Neural progenitor cell (in vitro differentiated cells): ENCODE measurements around the gene SKIC8. TPM values are rescaled to one million over a fixed set of nuclear protein-coding genes. Genes with fewer than 3 reads are reported as not detected.

Experiments
- DNase-seq: peaks from one replicate; pipeline ENCODE4 v3.0.0-alpha.2; 2016; ENCODE audit warnings: low spot score
- H2AFZ ChIP-seq: fragments of 200-600 bp; sonication (generic); replicated peaks from 2 replicates; pipeline ENCODE4 v1.6.1; 2016; ENCODE audit warnings: antibody characterized with exemption
- H3F3A ChIP-seq: fragments of 200-600 bp; sonication (generic); 2 replicates; pipeline ENCODE4 v1.6.1; 2016; ENCODE audit warnings: antibody characterized with exemption, low read depth
- H3K27ac ChIP-seq: fragments of 200-600 bp; sonication (generic); 2 replicates; pipeline ENCODE4 v1.5.1; 2016; ENCODE audit warnings: mild to moderate bottlenecking
- H3K27me3 ChIP-seq: fragments of 200-600 bp; sonication (generic); 2 replicates; pipeline ENCODE4 v1.6.1; 2016; ENCODE audit warnings: mild to moderate bottlenecking, moderate library complexity
- H3K36me3 ChIP-seq: fragments of 200-600 bp; sonication (generic); 2 replicates; pipeline ENCODE4 v1.5.1; 2016
- H3K4me1 ChIP-seq: fragments of 200-600 bp; sonication (generic); 2 replicates; pipeline ENCODE4 v1.6.1; 2016; ENCODE audit warnings: mixed run types
- H3K4me2 ChIP-seq: fragments of 200-600 bp; sonication (generic); 2 replicates; pipeline ENCODE4 v1.6.1; 2016
- H3K4me3 ChIP-seq: fragments of 200-600 bp; sonication (generic); 2 replicates; pipeline ENCODE4 v1.5.1; 2016
- H3K79me2 ChIP-seq: fragments of 200-600 bp; sonication (generic); 2 replicates; pipeline ENCODE4 v1.6.1; 2016; ENCODE audit warnings: low read depth
- H3K9ac ChIP-seq: fragments of 200-600 bp; sonication (generic); 2 replicates; pipeline ENCODE4 v1.6.1; 2016
- H3K9me3 ChIP-seq: fragments of 200-600 bp; sonication (generic); 2 replicates; pipeline ENCODE4 v1.5.1; 2016; ENCODE audit warnings: low read depth
- H4K20me1 ChIP-seq: fragments of 200-600 bp; sonication (generic); 2 replicates; pipeline ENCODE4 v1.6.1; 2016; ENCODE audit warnings: low read depth
- H3K27ac Mint-ChIP-seq: 3 replicates; pipeline ENCODE4 v1.8.0; 2021; ENCODE audit warnings: mixed read lengths
- H3K27me3 Mint-ChIP-seq: 2 replicates; pipeline ENCODE4 v1.8.0; 2022; ENCODE audit warnings: low read depth, mild to moderate bottlenecking, inconsistent platforms, moderate library complexity, mixed read lengths; ENCODE audit not compliant: insufficient read depth
- H3K36me3 Mint-ChIP-seq: 3 replicates; pipeline ENCODE4 v1.8.0; 2021; ENCODE audit warnings: mixed read lengths
- H3K4me1 Mint-ChIP-seq: 3 replicates; pipeline ENCODE4 v1.8.0; 2021; ENCODE audit warnings: mixed read lengths
- H3K4me3 Mint-ChIP-seq: 3 replicates; pipeline ENCODE4 v1.8.0; 2021; ENCODE audit warnings: mild to moderate bottlenecking, moderate library complexity, mixed read lengths
- H3K9me3 Mint-ChIP-seq: 3 replicates; pipeline ENCODE4 v1.8.0; 2020; ENCODE audit warnings: mixed read lengths
- EZH2 ChIP-seq: fragments of 200-600 bp; sonication (generic); IDR thresholded peaks from 2 replicates; pipeline ENCODE4 v1.6.1; 2017; ENCODE audit warnings: antibody characterized with exemption, mild to moderate bottlenecking, moderate library complexity
- EZH2phosphoT487 ChIP-seq: fragments of 200-600 bp; sonication (generic); IDR thresholded peaks from 2 replicates; pipeline ENCODE4 v1.6.1; 2017; ENCODE audit warnings: antibody characterized with exemption
- total RNA-seq: library from RNA; depleted of rRNA; stranded (reverse); fragments of >200 nt; gene quantifications from 2 replicates; pipeline ENCODE4 v1.2.3, GENCODE V29; 2015; ENCODE audit warnings: low replicate concordance
- TF ChIP-seq, protein P1 (sequence below): fragments of 200-600 bp; sonication (generic); IDR thresholded peaks from 2 replicates; pipeline ENCODE4 v1.5.1; 2017; ENCODE audit warnings: antibody characterized with exemption, mild to moderate bottlenecking

The SKIC8 gene
- total RNA-seq, 1 donor from 2014 or later = 76.0 TPM

DNA sequence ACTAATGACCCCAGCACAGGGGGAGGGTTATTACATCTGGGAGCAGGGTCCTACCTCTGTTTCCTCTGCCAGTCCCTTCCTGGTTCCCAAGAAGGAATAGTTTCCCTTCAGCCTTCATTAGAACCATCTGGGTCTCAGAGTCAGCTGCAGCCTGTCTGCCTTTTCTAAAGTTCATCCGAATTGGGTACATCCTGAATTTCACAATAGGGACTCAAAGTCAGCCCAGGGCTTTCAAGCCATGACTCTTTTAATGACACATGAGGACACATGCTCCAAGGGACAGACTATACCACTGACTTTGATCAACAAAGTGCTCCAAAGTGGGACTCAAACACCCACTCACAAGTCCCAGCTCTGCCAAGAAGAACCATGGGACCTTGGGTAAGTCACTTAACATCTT lies 28.1 kb upstream of the SKIC8 start:
- TF ChIP-seq, protein P1, sequence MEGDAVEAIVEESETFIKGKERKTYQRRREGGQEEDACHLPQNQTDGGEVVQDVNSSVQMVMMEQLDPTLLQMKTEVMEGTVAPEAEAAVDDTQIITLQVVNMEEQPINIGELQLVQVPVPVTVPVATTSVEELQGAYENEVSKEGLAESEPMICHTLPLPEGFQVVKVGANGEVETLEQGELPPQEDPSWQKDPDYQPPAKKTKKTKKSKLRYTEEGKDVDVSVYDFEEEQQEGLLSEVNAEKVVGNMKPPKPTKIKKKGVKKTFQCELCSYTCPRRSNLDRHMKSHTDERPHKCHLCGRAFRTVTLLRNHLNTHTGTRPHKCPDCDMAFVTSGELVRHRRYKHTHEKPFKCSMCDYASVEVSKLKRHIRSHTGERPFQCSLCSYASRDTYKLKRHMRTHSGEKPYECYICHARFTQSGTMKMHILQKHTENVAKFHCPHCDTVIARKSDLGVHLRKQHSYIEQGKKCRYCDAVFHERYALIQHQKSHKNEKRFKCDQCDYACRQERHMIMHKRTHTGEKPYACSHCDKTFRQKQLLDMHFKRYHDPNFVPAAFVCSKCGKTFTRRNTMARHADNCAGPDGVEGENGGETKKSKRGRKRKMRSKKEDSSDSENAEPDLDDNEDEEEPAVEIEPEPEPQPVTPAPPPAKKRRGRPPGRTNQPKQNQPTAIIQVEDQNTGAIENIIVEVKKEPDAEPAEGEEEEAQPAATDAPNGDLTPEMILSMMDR = no peak
- TF ChIP-seq EZH2 (no peak), EZH2phosphoT487 (no peak)
- Histone ChIP-seq H3K9ac (no peak overlapping the region), H3K36me3 (no peaks in the 10 kb centered on the region), H3F3A (peaks cover 62% of the 10 kb centered on the region), H3K4me1 (peaks cover 50% of the 10 kb centered on the region), H4K20me1 (no peaks in the 10 kb centered on the region), H2AFZ (no peak overlapping the region), H3K4me3 (no peak overlapping the region), H3K9me3 (no peaks in the 10 kb centered on the region), H3K27me3 (no peaks in the 10 kb centered on the region), H3K79me2 (no peaks in the 10 kb centered on the region), H3K27ac (no peak overlapping the region), H3K4me2 (no peak overlapping the region)
- no peak for DNase-seq
- H3K27ac Mint-ChIP-seq = peak overlapping the region; percentile 9
- H3K27me3 Mint-ChIP-seq = peaks cover 7% of the 10 kb centered on the region
- H3K36me3 Mint-ChIP-seq = no peaks in the 10 kb centered on the region
- H3K4me1 Mint-ChIP-seq = peaks cover 54% of the 10 kb centered on the region
- H3K4me3 Mint-ChIP-seq = no peak overlapping the region
- H3K9me3 Mint-ChIP-seq = no peaks in the 10 kb centered on the region

DNA sequence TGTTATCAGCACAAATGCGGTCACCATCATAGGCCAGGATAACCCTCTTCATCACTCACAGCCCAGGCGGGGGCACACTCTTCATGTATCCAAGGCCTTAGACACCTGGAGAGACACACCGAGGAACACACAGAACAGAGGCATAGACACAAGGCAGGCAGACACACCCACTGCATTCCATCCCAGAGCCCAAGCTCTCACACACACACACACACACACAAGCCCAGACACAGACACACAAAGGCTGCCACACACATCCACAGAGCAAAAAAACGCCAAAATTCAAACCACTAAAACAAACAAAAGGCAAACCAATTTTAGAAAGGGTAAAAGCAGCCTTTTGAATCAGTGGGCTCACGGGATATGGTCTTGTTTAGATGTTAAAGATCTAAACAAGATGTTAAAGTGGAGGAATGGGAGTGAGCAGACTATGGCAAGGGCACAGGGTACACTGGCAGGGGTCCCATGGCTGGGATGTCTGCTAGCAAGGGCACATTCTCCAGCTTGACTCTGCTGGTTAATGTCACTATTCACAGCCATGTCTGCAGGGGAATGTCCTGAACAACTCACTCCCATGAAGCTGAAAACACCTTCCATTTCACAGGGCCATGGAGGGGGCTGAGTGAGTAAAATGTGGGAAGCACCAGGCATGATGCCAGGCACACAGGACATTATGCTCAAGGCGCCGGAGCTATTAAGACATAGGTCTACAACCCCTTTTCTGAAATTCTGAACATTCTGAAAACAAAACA lies 25.9 kb upstream of the SKIC8 start:
- no peak overlapping the region for H3K4me3 ChIP-seq
- Mint-ChIP-seq H3K4me1 (peaks cover 60% of the 10 kb centered on the region), H3K36me3 (no peaks in the 10 kb centered on the region), H3K4me3 (no peak overlapping the region), H3K27me3 (peaks cover 12% of the 10 kb centered on the region), H3K9me3 (no peaks in the 10 kb centered on the region), H3K27ac (peak overlapping the region; percentile 72)
- H3K36me3 ChIP-seq = no peaks in the 10 kb centered on the region
- no peaks in the 10 kb centered on the region for H4K20me1 ChIP-seq
- H3K9me3 ChIP-seq = no peaks in the 10 kb centered on the region
- H3K4me1 ChIP-seq = peaks cover 49% of the 10 kb centered on the region
- no peak overlapping the region for H3K9ac ChIP-seq
- no peaks in the 10 kb centered on the region for H3K79me2 ChIP-seq
- TF ChIP-seq EZH2phosphoT487 (no peak), EZH2 (no peak)
- TF ChIP-seq, protein P1 = no peak
- peak overlapping the region; percentile 6 for H2AFZ ChIP-seq
- H3K4me2 ChIP-seq = peak overlapping the region; percentile 11
- no peaks in the 10 kb centered on the region for H3K27me3 ChIP-seq
- peak; percentile 69 for DNase-seq
- H3F3A ChIP-seq = peaks cover 43% of the 10 kb centered on the region
- no peak overlapping the region for H3K27ac ChIP-seq

DNA sequence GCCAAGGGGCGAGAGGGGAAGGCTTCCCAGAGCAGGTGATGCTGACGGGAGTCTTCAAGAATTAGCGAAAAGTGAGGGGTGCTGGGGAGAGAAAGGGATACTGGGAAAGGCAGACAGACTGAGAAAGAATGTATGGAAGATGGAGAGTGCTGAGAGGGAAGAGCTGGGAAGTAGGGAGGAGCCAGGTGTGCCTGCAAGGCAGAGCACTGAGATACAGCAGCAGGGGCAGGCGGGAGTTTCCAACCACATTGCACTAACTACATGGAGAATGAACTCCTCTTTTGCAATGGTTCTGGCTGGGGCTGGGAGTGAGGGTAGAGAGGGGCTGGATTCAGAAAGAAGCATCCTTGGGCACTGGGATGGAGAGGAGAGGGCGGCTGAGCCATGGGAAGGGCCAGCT lies 24.7 kb upstream of the SKIC8 start:
- TF ChIP-seq EZH2 (no peak), EZH2phosphoT487 (no peak)
- TF ChIP-seq, protein P1 = no peak
- Mint-ChIP-seq H3K27ac (peak overlapping the region; percentile 72), H3K36me3 (no peaks in the 10 kb centered on the region), H3K4me3 (no peak overlapping the region), H3K4me1 (peaks cover 60% of the 10 kb centered on the region), H3K27me3 (peaks cover 10% of the 10 kb centered on the region), H3K9me3 (no peaks in the 10 kb centered on the region)
- Histone ChIP-seq H3K36me3 (no peaks in the 10 kb centered on the region), H3K4me2 (no peak overlapping the region), H3K9me3 (no peaks in the 10 kb centered on the region), H3K27ac (peak overlapping the region; percentile 25), H3K4me1 (peaks cover 48% of the 10 kb centered on the region), H3K79me2 (no peaks in the 10 kb centered on the region), H3K4me3 (no peak overlapping the region), H4K20me1 (no peaks in the 10 kb centered on the region), H2AFZ (peak overlapping the region; percentile 79), H3K9ac (no peak overlapping the region), H3K27me3 (no peaks in the 10 kb centered on the region), H3F3A (peaks cover 34% of the 10 kb centered on the region)
- DNase-seq = no peak
